DMS53 treated with DMSO at 0.1 percent for 48 hours (cell line): Measurements from ENCODE around the gene PEAK1.
"Not testable (repeated sequence)": the region's sequence is repeated elsewhere in the genome, so short reads cannot be mapped to it uniquely, and the experiment has no call there.

Experiments
- DNase-seq: peaks from one replicate; lab custom pipeline; 2025; ENCODE audit not compliant: unreplicated experiment; lab: John Stamatoyannopoulos, UW

Gene PEAK1

GRCh38 chr15:77426377-77426776 is 6.5 kb upstream of the PEAK1 start:
- DNase-seq: no peak

DNA sequence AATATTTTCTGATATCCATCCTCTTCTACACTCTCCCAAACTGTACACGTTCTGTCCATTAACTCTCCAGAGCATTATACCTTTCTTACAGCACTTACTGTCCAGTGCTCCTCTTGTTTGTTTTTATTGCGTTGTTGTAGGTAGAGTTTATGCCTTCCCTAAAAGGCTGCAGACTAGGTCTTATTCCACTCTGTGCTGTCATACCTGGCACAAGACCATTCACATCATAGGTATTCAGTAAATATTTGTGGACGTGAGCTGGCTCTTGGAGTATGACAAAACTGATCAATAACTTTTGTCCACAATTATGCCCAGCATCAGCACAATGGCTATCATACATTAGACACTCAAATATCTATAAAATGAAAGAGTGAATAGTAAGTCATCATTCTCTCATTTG is 5.2 kb upstream of the PEAK1 start:
- no peak for DNase-seq

GRCh38 chr15:77421370-77421700 is 1.4 kb upstream of the PEAK1 start:
- DNase-seq: no peak

DNA sequence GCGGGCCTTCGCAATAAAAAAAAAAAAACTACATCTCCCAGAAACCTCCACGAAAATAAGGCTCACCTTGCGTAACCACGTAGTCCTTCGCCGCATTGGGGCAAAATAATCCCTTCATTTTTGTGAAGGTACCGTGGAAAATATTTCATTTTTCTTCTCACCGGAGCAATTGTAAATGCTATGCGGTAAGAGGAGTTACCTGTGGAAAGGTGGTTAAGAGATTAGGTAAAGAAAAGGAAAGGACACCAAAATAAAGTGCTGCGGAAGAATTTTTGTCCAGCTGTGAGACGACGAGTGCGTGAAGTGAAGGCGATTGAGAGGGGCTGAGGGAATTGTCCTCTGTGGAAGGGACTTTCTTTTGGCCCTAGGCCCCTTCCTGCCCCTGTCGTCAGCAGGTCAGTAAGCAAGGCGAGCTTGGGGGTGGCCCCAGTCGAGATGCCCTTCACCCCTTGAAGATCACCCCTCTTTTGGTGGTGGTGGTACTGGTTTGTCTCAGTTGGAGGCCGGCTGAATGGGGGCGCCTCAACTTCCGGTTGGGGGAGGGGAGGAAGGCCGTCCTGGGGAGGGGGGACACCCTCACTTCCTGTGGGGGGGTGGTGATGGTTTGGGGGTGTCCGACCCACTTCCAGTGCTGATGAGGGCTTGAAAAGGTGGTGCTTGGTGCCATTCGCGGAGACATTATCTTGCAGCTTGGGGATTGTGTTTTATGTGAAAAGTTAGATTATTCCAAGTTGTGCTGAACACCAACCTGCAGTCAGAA is 886 bp upstream of the PEAK1 start, which contains the start of gene HMG20A:
Gene HMG20A, plus strand, starts transcription at position 279 of the 760 bp plus-strand sequence. CDS start 37,520 bp downstream, outside the sequence.
- peak; percentile 83 for DNase-seq

GRCh38 chr15:77418966-77419835 is 703 bp downstream of the PEAK1 start:
- no peak for DNase-seq

GRCh38 chr15:77418391-77418965 is 1.4 kb downstream of the PEAK1 start:
- no peak for DNase-seq

DNA sequence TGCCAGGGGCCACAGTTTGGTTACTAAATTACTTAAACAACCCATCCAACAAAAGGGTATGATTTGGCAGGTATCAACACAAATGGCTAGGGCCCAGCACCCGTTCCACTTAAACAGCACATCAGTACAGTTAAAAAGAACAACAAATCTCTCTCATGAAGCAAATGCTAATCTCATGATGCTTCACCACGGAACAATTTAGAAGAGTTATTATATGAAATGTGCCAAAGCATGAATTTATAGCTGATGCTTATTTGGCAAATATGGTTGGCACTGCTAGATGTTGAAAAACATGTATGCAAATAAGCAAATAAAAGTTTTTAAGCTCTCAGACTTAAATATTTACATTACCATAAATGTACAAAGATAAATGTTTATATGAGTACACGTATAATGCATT is 2.3 kb downstream of the PEAK1 start:
- no peak for DNase-seq

DNA sequence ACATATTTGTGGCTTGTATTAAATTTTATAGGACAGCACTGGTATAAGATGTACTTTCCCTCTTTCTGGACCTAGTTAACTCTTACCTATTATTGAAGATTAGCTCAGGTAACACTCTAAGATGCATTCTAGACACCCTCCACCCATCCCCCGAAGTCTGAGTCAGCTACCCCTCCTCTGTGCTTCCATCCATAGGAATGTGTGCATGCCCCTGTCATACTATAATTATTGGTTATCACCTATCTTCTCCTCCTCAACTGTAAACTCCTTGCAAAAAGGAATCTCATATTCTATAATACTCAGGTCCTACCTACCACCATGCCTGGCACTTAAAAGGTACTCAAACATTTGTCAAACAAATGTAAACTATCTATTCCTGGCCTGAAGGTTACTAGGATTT is 3.0 kb downstream of the PEAK1 start:
- DNase-seq: no peak

- no peak for DNase-seq
Measured at GRCh38 chr15:77416148-77416455, 3.8 kb downstream of the PEAK1 start.

DNA sequence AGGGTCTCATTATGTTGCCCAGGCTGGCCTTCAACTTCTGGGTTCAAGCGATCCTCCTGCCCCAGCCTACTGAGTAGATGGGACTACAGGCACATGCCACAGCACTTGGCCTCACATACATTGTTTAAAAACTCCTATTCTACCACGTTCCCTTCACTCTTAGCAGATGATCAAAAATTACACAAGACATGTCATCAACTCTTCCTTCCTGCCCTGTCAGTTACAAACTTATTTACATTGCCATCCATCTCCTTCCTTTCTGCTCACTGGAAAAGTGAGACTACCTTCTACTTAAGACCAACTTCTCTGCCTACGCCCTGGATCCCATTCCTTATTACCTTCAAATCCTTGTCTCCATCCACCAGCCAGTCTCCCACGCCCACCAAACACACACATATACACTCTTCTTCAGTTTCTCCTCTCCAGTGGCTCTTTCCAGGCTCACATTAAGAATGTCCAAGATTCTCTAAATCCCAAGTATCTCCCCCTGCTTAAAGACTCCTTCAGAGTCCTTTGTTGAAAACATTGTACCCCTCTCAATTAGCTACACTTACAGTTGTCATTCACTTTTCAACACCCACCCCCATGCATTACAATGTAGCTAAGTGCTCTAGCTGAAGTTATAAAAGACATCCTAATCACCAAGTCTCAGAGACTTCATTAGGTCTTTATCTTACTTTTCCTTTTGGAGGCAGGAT is 4.3 kb downstream of the PEAK1 start:
- no peak for DNase-seq

GRCh38 chr15:77414789-77415442 is 5.0 kb downstream of the PEAK1 start:
- DNase-seq: no peak

DNA sequence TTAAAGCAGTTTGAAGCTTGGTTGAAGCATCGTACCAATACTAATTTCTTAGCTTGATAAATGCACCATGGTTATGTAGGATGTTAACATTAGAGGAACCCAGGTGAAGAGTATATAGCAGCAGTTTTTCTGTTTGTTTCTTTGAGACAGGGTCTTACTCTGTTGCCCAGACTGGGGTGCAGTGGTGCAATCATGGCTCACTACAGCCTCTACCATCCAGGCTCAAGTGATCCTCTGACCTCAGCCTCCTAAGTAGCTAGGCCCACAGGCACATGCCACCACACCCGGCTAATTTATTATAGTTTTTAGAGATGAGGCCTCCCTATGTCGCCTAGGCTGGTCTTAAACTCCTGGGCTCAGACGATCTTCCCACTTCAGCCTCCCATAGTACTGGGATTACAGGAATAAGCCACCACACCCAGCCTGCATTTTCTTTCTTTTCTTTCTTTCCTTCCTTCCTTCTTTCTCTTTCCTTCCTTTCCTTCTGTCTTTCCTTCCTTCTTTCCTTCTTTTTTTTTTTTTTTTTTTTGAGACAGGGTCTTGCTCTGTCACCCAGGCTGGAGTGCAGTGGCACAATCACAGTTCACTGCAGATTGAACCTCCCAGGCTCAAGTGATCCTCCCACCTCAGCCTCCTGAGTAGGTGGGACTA is 6.1 kb downstream of the PEAK1 start:
- DNase-seq: no peak

DNA sequence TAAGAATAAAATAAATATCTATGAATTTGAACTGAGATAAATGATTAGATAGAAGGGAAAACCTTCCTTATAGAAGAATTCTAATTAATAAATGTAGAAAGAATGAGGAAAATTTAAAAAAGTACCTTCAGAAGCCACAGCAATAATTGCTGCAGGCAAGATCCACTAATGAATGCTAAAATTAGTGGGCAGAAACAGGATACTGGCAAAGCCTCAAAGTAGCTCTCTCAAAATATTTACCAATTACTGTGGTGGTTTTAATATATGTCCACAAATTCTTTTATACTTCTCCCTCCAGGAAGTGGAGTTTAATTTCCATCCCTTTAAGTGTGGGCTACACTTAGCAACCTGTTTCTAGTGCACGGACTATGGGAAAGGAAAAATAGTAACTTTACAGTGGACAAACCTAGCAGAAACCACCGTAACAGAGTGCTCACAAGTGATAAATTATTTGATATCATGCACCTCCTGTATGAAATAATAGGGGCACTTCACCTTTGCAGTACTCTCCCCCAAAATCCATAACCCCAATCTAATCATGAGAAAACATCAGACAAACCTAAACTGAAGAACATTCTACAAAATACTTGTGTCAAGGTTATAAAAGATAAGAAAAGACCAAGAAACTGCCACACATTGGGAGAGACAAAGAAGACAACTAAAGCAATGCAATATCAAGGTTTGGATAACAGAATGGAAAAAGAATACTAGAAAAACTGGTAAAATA is 6.8 kb downstream of the PEAK1 start:
- DNase-seq: no peak

DNA sequence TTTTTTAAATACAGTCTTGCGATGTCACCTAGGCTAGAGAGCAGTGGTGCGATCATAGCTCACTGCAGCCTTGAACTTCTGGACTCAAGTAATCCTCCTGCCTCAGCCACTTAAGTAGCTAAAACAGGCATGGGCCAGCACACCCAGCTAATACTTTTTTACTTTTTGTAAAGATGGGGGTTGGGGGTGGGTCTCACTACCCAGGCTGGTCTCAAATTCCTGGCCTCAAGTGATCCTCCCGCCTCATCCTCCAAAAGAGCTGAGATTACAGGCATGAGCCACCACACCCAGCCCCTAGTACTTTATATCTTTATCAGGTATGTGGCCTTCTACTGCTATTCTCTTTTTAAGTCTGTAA is 8.3 kb downstream of the PEAK1 start:
- DNase-seq: no peak

DNA sequence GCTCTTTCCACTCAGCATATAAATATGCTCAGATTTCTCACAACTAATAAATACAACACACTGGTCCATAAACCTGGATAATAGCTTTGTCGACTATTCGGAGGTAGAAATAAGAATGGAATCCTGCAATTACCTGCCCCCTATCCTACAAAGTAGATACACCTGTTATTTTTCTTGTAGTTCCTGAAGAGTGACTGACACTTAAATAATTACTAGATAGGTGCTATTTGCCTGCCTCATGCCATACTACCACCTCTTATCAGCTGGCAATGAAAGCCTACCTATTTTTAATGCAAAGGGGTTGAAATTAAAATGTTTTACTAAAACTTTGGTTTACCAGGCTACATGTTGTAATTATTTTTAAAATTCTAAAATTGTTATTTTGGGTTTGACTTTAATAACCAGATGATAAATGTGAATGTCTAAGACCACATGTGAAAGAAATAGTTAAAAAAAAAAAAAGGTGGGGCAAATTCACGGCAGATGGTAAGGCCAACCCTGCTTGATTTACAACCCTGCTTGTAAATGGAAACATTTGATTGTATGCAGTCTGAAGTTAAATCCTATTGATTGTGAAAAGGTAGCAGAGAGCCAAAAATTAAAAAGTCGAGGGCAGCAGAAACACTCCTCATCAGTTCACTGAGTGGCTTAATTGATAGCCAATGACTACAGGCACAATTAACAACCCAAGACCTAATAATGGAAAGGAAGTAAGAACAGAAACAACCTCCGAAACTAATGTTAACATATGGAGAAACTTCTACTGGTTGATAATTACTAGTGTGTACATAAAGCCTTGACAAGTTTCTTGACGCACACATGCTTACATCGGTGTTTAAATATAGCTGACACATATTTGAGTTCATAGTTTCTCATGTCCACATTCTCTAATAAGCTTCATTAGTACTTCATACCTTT is 8.9 kb downstream of the PEAK1 start:
- no peak for DNase-seq

GRCh38 chr15:77410157-77410500 is 9.8 kb downstream of the PEAK1 start:
- DNase-seq: not testable (repeated sequence)

DNA sequence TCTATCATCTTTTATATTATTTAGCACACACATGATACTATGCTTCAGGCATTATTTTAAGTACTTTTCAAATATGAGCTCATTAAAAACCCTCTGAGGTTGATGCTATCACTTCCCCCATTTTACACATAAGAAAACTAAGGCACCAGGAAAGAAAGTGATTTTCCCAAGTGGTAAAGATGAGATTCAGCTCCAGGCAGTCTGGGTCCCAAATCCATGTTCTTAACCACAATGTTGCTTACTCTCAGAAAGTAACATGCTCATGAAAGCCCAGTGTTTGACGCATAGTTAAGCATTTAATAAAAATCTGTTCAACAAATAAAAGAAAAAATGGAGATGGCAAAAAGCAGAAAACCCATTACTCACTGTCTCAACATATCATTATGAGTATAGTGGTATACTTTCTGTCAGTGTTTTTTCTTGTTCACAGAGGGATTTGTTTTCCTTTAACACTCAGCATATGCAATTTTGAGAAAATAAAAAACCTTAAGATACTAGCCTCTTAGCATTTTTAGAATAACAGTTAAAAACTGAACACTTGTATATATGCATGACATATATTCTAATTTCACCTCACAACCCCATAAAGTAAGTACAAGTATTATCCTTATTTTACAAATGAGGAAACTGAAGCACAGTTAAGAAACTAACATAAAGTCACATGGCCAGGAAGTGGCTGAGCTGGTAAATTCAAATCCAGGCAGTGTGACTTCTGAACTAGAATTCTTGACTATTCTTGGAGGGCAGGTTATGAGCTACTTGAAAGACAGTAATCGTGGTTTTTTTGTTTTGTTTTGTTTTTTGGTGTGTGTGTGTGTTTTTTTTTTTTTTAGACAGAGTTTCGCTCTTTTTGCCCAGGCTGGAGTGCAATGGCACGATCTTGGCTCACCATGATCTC is 10.4 kb downstream of the PEAK1 start:
- DNase-seq: no peak

DNA sequence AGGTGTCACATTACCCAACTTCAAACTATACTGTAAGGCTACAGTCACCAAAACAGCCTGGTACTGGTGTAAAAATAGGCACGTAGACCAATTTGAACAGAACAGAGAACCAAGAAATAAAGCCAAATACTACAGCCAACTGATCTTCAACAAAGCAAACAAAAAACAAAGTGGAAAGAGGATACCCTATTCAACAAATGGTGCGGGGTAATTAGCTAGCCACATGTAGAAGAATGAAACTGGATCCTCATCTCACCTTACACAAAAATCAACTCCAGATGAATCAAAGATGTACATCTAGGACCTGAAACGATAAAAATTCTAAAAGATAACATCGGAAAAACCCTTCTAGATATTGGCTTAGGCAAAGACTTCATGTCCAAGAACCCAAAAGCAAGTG is 13.1 kb downstream of the PEAK1 start:
- no peak for DNase-seq
